ENCODE results near the gene C20orf96.

DNA sequence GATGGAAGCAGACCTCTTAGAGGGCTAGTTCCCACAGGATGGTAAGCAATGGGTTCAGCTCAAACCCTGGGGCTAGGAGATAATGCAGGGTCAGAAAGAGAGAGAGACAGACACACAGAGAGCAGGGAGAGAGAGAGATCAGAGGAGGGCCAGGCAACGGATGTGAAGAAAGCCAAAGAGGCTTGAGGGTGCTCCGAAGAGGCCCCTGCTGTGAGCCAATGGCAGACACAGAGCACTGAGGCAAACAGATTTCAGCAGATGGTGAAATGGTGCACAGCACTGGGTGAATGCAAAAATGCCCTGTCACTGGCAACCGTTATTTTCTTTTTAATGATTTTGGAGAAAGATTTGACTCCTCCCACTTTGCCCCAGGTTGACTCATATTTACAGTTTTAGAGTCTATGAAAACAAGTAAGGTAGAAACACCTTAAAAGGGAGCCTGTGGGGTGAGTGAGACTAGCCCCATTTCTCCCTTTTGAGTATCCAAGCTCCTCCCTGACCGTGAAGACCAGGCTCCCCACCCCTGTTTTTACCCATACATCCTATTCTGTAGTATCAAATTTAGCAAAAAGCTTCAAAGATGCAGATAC is 32.2 kb downstream of the C20orf96 start:
- TF ChIP-seq, protein P1, sequence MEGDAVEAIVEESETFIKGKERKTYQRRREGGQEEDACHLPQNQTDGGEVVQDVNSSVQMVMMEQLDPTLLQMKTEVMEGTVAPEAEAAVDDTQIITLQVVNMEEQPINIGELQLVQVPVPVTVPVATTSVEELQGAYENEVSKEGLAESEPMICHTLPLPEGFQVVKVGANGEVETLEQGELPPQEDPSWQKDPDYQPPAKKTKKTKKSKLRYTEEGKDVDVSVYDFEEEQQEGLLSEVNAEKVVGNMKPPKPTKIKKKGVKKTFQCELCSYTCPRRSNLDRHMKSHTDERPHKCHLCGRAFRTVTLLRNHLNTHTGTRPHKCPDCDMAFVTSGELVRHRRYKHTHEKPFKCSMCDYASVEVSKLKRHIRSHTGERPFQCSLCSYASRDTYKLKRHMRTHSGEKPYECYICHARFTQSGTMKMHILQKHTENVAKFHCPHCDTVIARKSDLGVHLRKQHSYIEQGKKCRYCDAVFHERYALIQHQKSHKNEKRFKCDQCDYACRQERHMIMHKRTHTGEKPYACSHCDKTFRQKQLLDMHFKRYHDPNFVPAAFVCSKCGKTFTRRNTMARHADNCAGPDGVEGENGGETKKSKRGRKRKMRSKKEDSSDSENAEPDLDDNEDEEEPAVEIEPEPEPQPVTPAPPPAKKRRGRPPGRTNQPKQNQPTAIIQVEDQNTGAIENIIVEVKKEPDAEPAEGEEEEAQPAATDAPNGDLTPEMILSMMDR (IDR thresholded peaks at IDR 0.05) = no peak
- TF ChIP-seq POLR2A (IDR thresholded peaks at IDR 0.05) = no peak

Measured in adrenal gland (tissue), 5 donors.